ENCODE data around the gene FAM20C.
"Not testable (repeated sequence)": the region's sequence is repeated elsewhere in the genome, so short reads cannot be mapped to it uniquely, and the experiment has no call there.

The FAM20C gene

DNA sequence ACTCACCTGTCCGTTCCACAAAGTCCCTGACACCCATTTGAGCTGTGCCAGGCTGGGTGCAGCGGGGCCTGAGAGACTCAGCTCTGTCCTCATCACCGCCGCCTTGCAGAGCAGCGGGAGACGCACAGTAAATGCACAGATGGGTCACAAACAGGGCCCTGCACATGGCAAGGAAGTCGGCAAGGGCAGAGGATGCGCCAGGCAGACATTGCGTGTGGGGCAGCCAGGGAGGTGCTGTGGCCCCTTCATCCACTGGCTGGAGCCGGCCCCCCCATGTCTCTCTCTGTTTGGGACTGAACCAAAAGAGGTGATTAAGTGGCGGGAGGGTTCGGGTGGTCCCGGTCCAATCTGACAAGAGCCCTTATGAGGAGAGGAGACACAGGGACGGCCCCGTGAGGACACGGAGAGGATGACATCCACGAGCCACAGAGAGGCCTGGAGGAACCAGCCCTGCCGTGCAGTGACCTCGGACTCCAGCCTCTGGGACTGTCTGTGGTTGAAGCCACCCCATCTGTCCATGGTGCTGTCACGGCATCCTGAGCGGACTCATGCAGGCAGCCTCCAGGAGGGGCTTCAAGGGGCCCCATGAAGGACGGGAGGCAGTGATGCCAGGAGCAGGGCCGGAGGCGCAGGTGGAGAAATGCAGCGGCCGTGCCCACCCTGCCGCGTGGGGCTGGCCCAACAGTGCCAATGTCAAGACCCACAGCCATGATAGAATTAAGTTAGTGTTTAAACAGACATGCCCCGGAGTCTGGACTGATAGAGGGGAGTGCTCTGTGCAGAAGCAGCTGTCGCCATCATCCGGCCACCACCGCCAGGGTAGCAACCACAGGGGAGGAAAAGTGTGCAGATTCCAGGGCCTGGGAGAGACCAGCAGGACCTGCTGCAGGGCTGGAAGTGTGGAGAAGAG lies 69.2 kb downstream of the FAM20C start:
- DNase-seq: no peak

- no peak for DNase-seq
Measured at GRCh38 chr7:262251-262572, 69.8 kb downstream of the FAM20C start.

GRCh38 chr7:262631-263311 lies 70.4 kb downstream of the FAM20C start:
- DNase-seq: peak; percentile 36

GRCh38 chr7:263483-264351 lies 71.3 kb downstream of the FAM20C start:
- DNase-seq: not testable (repeated sequence)

DNA sequence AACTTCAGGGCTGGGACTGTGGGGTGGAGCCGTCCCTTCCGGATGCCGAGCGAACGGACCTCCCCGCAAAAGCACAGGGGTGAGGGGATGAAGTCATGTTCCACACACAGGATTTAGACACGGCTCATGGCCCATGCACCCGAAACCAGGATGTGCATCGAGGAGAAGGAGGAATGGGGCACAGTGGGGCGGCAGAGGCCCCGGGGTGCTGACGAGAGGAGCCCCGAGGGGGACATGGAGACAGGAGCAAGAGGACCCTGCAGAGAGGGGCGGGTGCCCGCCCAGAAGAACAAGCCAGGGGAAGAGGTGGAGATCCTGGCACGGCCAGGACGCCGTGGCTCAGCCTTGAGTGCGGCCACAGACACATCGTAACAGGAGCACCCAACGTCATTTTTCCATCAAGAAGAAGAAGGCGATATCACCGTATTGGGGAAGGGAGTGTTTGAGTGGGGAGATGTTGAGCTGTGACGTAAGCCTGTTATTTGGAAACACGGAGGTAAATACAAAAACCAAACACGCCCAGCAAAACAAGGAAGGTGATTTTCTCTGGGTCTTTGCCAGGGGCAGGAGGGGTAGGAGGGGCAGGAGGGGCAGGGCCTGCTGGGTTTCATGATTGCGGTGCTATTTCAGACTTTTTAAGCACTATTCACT lies 72.3 kb downstream of the FAM20C start:
- DNase-seq: no peak

DNA sequence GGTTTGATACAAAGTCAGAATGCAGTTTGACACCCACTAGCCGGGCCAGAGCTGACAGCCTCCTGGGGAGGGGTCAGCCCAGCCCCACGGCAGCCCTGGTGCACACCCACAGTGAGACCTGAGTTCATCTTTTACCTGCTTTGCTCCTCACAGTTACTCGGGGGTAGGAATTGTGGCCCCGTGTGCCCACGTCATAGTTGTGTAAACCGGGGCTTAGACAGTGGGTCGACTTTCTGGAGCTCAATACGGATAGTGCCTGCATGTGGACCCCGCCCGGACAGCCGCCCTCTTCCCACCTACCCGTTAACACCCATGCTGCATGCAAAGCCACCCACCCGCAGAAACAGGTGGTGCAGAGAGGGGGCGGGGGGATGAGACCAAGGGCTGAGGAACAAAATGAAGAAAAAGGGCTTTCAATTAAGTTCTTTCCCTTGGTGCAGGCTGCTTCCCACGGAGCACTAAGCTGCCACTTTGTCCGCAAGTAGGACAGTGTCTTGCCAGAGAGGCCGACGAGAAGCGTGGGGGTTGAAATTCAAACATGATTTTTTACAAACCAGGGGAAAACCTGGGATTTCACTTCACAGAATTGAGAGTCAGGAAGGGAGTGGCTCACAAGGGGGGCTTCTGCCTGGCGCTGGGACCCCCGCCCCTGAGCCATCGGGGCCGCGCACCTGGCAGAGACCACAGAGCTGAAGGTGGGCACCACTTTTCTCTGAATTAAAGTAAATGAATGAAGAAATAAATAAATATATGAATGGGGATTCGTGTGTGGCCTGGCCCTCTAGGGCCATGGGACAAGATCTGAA lies 73.0 kb downstream of the FAM20C start:
- DNase-seq: no peak

DNA sequence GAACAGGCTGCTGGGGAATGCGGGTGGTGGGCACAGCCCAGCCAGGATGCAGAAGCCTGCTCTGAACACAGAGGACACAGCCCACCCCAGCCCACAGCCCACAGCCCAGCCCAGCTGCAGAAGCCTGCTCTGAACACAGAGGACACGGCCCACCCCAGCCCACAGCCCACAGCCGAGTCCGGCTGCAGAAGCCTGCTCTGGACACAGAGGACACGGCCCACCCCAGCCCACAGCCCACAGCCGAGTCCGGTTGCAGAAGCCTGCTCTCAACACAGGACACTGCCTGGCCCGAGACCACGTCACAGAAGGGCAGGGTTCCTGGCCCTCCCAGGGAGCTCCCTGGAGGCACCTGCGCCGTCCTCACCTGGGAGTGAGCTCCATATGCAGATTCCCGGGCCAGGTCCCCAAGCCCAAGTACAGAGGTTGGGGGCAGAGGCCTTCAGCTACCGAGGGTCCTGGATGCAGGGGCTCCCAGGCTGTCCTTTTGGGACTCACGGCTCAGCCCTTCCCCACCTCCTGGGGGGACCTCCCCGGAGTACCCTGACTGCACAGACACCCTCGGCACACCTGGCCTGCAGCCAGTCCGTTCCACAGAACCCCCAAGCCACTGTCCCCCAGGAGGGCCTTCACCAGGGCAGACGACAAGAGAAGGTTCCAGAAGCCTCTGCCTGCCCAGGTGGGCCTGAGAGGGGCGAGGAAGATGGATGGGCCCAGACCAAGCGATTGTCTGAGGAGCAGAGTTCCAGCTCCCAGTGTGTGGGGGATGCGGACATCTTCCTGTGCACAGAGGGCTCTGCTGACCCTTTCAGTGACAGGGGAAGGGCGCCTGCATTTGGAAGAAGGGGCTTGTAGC lies 73.9 kb downstream of the FAM20C start:
- no peak for DNase-seq

GRCh38 chr7:266851-267840 lies 74.8 kb downstream of the FAM20C start:
- no peak for DNase-seq

- no peak for DNase-seq
Measured at GRCh38 chr7:268991-269390, 76.6 kb downstream of the FAM20C start.

GRCh38 chr7:269721-270120 lies 77.3 kb downstream of the FAM20C start:
- no peak for DNase-seq

DNA sequence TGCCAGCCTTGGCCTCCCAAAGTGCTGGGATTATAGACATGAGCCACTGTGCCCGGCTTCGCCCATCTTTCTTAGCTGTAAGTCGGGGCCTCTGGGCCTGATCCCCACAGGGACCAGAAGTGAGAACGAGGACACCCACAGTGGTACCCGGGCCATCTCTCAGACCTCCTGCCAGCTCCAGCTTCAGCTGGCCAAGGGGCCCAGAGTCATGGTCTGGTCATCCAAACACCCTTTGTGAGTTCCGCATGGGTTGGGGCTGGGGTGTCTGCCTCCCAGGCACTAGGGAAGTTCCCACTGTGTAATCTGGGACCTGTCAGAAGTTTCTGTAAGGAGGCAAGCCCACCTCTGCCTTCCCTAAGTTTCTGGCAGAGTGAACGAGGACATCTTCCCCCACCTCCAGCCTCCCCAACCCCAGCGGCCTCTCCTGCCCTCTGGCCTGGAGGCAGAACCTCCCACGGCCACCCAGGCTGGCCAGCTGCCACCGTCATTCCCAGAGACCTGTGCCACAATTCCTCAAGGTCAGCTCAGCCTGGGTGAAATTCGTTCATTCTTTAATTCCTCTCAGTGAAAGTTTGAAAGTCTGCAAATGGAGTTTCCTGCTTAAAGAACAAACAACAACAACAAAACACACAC lies 78.1 kb downstream of the FAM20C start:
- DNase-seq: no peak

DNA sequence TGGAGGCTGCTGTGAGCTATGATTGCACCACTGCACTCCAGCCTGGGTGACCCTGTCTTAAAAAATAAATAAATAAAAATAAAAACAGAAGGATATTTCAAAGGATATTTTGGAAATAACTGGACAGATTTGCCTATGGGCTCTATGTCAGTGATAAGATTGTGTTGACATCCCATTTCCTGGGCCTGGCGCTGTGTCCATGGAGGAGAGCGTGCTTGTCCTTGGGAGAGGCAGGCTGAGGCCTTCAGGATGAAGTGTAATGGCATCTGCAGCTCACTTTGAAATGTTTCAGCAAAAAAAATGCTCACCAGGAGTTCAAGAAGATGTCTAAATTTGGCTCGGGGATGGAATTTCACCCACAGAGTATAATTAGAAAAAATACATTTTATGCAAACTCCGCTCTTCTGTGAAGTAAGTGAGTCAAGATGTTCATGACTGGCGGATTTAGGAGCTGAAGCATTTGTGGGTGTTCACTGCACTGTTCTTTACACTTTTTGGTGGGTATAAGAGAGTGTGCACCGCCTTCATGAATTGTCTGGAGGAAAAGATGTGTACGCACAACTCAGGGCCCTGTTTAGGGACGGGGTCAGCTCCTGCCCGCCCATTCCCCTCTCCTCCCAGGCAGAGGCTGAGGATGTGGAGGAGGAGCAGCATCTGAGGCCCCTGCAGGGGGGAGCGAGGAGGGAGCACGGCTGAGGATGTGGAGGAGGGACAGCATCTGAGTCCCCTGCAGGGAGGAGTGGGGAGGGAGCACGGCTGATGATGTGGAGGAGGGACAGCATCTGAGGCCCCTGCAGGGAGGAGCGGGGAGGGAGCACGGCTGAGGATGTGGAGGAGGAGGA lies 79.1 kb downstream of the FAM20C start:
- DNase-seq: no peak

- no peak for DNase-seq
Measured at GRCh38 chr7:272108-272615, 79.8 kb downstream of the FAM20C start.

DNA sequence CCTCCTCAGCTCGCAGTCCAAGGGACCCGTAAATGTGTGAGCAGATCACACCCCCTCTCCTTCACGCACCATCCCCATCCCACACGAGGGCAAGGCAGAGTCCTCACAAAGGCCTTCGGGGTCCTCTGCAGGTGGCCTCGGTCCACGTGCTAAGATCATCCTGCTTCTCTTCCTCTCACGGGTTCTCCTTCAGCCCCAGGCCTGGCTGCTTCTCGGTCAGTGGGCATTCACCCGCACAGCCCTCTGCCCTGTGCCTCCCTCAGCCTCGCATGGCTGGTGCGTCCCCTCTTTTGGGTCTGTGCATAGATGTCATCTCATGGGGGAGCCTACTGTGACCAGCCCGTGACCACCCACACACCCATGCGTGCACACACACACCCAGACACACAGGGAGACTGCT lies 80.3 kb downstream of the FAM20C start:
- DNase-seq: no peak

GRCh38 chr7:273327-273726 lies 81.0 kb downstream of the FAM20C start:
- no peak for DNase-seq

DNA sequence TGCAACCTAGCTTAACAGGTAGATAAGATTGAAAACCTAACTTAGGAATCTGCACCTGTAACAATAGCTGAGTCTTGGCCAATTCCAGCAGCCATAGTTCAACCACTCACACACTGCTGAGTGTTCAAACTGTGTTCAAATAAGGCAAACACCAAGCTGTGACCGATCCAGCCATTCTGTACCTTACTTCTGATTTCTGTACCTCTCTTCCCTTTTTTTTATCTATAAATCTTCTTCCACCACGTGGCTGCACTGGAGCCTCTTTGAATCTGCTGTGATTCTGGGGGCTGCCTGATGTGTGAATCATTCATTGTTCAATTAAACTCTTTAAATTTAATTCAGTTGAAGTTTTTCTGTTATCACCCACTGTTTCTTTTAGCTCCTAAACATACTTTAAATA lies 81.9 kb downstream of the FAM20C start:
- DNase-seq: no peak

GRCh38 chr7:276230-276835 lies 84.0 kb downstream of the FAM20C start:
- DNase-seq: no peak

DNA sequence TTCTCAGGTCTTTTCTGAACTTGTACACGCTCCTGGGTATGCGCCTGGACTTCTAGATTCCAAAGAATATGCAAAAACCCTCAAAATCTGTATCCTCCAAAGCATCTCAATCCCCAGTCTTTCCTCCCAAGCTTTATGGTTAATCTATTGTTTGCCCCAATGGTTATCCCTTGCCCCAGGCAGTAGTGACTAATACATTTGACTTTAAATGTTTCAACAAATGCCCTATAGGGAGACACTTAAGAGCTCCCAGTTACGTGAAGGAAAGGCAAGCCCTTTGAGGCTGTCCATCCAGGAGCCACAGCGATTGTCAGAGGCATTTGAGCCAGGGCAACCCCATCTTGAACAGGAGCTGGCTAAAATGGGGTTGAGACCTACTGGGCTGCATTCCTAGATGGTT lies 84.9 kb downstream of the FAM20C start:
- DNase-seq: no peak
